ENCODE results near the gene CREB5.

- TF ChIP-seq, protein P1, sequence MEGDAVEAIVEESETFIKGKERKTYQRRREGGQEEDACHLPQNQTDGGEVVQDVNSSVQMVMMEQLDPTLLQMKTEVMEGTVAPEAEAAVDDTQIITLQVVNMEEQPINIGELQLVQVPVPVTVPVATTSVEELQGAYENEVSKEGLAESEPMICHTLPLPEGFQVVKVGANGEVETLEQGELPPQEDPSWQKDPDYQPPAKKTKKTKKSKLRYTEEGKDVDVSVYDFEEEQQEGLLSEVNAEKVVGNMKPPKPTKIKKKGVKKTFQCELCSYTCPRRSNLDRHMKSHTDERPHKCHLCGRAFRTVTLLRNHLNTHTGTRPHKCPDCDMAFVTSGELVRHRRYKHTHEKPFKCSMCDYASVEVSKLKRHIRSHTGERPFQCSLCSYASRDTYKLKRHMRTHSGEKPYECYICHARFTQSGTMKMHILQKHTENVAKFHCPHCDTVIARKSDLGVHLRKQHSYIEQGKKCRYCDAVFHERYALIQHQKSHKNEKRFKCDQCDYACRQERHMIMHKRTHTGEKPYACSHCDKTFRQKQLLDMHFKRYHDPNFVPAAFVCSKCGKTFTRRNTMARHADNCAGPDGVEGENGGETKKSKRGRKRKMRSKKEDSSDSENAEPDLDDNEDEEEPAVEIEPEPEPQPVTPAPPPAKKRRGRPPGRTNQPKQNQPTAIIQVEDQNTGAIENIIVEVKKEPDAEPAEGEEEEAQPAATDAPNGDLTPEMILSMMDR (IDR thresholded peaks at IDR 0.05 in 4 of 5, conservative IDR thresholded peaks at IDR 0.05 in 1 of 5), result no peak
- TF ChIP-seq POLR2A (IDR thresholded peaks at IDR 0.05), result no peak
Observed at GRCh38 chr7:28626221-28626620, 213.9 kb downstream of the CREB5 start.

Measured in gastrocnemius medialis (tissue), 4 donors.